RWPE1 (cell line): ENCODE data around the gene FKBP6.

Experiments used
- CTCF ChIA-PET: fragments of 350-600 bp; sonication (Branson Sonifier 250); formaldehyde crosslinking; extraction: SDS; loops from one replicate; lab custom pipeline; 2021; lab: Yijun Ruan, JAX
- POLR2A ChIA-PET: fragments of 400-600 bp; formaldehyde crosslinking; extraction: SDS; loops from one replicate; lab custom pipeline; 2020; ENCODE audit warnings: antibody characterized with exemption; ENCODE audit not compliant: low non-redundant PET; lab: Yijun Ruan, JAX
- DNase-seq: peaks from one replicate; pipeline ENCODE4 v3.0.0; 2012; ENCODE audit warnings: low spot score
- H3K27ac ChIP-seq: fragments of 450-650 bp; 2 replicates; pipeline ENCODE4 v1.5.1; 2017
- CTCF ChIP-seq: fragments of 450-650 bp; conservative IDR thresholded peaks from 2 replicates; pipeline ENCODE4 v1.5.1; 2017; ENCODE audit warnings: low read depth, mild to moderate bottlenecking

FKBP6 gene

GRCh38 chr7:73342645-73343044 lies 14.7 kb downstream of the FKBP6 start:
- TF ChIP-seq CTCF = peak; percentile 50
- POLR2A ChIA-PET = interaction anchor here (0.6 kb wide), 1 partner anchor 20 kb away, joined by 7 read pairs; no protein-coding TSS in a partner anchor
- no peak overlapping the region for H3K27ac ChIP-seq
- CTCF ChIA-PET = interaction anchor here (0.6 to 1.4 kb wide), 7 partner anchors 10 to 392 kb away, joined by 3 to 9 read pairs (median 5); no protein-coding TSS in a partner anchor
- peak; percentile 35 for DNase-seq

- no peak for TF ChIP-seq CTCF
- DNase-seq = no peak
- POLR2A ChIA-PET = no interaction called here
Observed at GRCh38 chr7:73343671-73344380, 15.9 kb downstream of the FKBP6 start.

DNA sequence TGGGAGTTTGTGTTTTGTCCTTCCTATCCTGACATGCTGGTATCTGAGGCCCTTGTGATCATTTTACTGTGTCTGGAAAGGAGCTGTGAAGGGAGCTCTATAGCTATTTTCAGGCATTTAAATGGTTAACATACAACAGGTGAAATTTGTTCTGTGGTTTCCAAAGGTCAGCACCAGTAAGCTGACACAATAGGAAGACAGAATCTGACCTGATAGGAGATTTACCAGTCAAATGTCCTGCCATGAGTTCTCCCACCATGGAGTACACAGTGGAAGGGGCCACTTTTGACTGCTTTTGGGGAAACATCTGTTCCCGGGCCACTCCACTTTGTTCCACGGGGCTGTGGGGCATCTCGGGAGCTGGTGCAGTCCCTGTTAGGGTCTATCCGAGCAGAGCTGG lies 17.6 kb downstream of the FKBP6 start:
- POLR2A ChIA-PET = no interaction called here
- DNase-seq = no peak
- no peak for TF ChIP-seq CTCF
- CTCF ChIA-PET = no interaction called here
- H3K27ac ChIP-seq = no peak overlapping the region

More at GRCh38 chr7:73343671-73344380, 15.9 kb downstream of the FKBP6 start:
- CTCF ChIA-PET = no interaction called here
- no peak overlapping the region for H3K27ac ChIP-seq

GRCh38 chr7:73345951-73346350 lies 18.0 kb downstream of the FKBP6 start:
- no peak for DNase-seq
- CTCF ChIA-PET = no interaction called here
- TF ChIP-seq CTCF = no peak
- POLR2A ChIA-PET = no interaction called here
- H3K27ac ChIP-seq = no peak overlapping the region

- no peak for TF ChIP-seq CTCF
- ChIA-PET CTCF (no interaction called here), POLR2A (no interaction called here)
- no peak overlapping the region for H3K27ac ChIP-seq
- DNase-seq = no peak
Observed at GRCh38 chr7:73349763-73350162, 21.8 kb downstream of the FKBP6 start.

GRCh38 chr7:73350306-73351068 lies 22.5 kb downstream of the FKBP6 start:
- TF ChIP-seq CTCF = no peak
- H3K27ac ChIP-seq = no peak overlapping the region
- POLR2A ChIA-PET = no interaction called here
- CTCF ChIA-PET = interaction anchor here (0.6 kb wide), 1 partner anchor 256 kb away, joined by 3 read pairs; no protein-coding TSS in a partner anchor
- no peak for DNase-seq
